ENCODE data around the gene LLGL2.
"Not testable (repeated sequence)": the region's sequence is repeated elsewhere in the genome, so short reads cannot be mapped to it uniquely, and the experiment has no call there.

The LLGL2 gene

GRCh38 chr17:75524970-75525805 lies at the start of gene LLGL2:
Gene LLGL2, plus strand, starts transcription at chr17:75525697. Its CDS starts 17,730 bp downstream, at chr17:75543427.
- peak; percentile 66 to 73 for DNase-seq (ENCODE audit: low read depth in 2 of 2)

GRCh38 chr17:75475851-75476250 lies 49.6 kb upstream of the LLGL2 start:
- DNase-seq (ENCODE audit: low read depth in 2 of 2), result no peak

- DNase-seq (ENCODE audit: low read depth in 2 of 2), result no peak
Measured at GRCh38 chr17:75476271-75476671, 49.2 kb upstream of the LLGL2 start.

- DNase-seq (ENCODE audit: low read depth in 2 of 2), result no peak
Measured at GRCh38 chr17:75476752-75477489, 48.6 kb upstream of the LLGL2 start.

GRCh38 chr17:75477490-75477862 lies 48.0 kb upstream of the LLGL2 start:
- DNase-seq (ENCODE audit: low read depth in 2 of 2), result not testable (repeated sequence)

GRCh38 chr17:75478508-75478907 lies 47.0 kb upstream of the LLGL2 start:
- DNase-seq (ENCODE audit: low read depth in 2 of 2), result no peak

GRCh38 chr17:75480281-75480680 lies 45.2 kb upstream of the LLGL2 start:
- no peak for DNase-seq (ENCODE audit: low read depth in 2 of 2)

- no peak for DNase-seq (ENCODE audit: low read depth in 2 of 2)
Measured at GRCh38 chr17:75481194-75482068, 44.1 kb upstream of the LLGL2 start.

GRCh38 chr17:75482098-75482942 lies 43.2 kb upstream of the LLGL2 start:
- no peak for DNase-seq (ENCODE audit: low read depth in 2 of 2)

GRCh38 chr17:75485688-75486087 lies 39.8 kb upstream of the LLGL2 start:
- no peak for DNase-seq (ENCODE audit: low read depth in 2 of 2)

GRCh38 chr17:75486151-75486550 lies 39.3 kb upstream of the LLGL2 start:
- DNase-seq (ENCODE audit: low read depth in 2 of 2), result no peak

GRCh38 chr17:75486951-75487350 lies 38.5 kb upstream of the LLGL2 start:
- DNase-seq (ENCODE audit: low read depth in 2 of 2), result no peak

GRCh38 chr17:75487351-75488070 lies 38.0 kb upstream of the LLGL2 start:
- peak; percentile 7 to 28 for DNase-seq (ENCODE audit: low read depth in 2 of 2)

GRCh38 chr17:75488693-75489510 lies 36.6 kb upstream of the LLGL2 start:
- no peak for DNase-seq (ENCODE audit: low read depth in 2 of 2)

- DNase-seq (ENCODE audit: low read depth in 2 of 2), result no peak
Measured at GRCh38 chr17:75489511-75489955, 36.0 kb upstream of the LLGL2 start.

- no peak for DNase-seq (ENCODE audit: low read depth in 2 of 2)
Measured at GRCh38 chr17:75490173-75490743, 35.2 kb upstream of the LLGL2 start.

GRCh38 chr17:75490953-75491649 lies 34.4 kb upstream of the LLGL2 start:
- DNase-seq (ENCODE audit: low read depth in 2 of 2), result no peak

- DNase-seq (ENCODE audit: low read depth in 2 of 2), result no peak
Measured at GRCh38 chr17:75491680-75492079, 33.8 kb upstream of the LLGL2 start.

All from stimulated activated CD8-positive, alpha-beta memory T cell treated with anti-CD3 and anti-CD28 coated beads, Interleukin-2, amount 100 ng/mL, for 1 hour (primary cell).